ENCODE results near the gene CACNG1.

DNA sequence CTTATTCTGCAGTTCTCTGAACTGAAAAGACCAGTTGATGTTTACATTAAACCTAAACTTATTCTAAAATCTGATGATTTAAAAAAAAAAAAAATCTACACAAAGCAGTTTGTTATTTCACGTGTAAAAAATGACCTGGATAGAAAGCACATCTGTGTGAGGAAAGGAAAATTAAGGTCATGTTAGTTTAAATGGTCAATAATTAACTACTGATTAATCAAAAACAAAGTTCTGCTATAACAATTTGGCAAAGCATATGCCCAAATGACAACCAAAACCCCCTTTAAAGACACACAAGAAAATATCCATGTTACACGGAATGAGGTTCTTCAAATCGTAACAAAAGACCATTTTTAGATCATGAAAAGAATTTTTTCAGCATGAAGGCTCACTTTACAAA lies 30.4 kb downstream of the CACNG1 start:
- no peak for TF ChIP-seq GATA2 (IDR thresholded peaks at IDR 0.05; ENCODE audit: low read depth, low read length)
- no peak for TF ChIP-seq GATA3 (IDR thresholded peaks at IDR 0.05; ENCODE audit: low read depth, low read length)
